Measurements from ENCODE around the gene MIS18BP1. TPM values are rescaled to one million over a fixed set of nuclear protein-coding genes. Genes with fewer than 3 reads are reported as not detected.
"Not testable (repeated sequence)": the region's sequence is repeated elsewhere in the genome, so short reads cannot be mapped to it uniquely, and the experiment has no call there.

The MIS18BP1 gene
- polyA plus RNA-seq (2011; rRNA removed): 8.3 and 13.9 TPM in 2 replicates
- polyA minus RNA-seq (2011; rRNA and poly(A)+ RNA removed): 3.4 and 5.6 TPM in 2 replicates

- CTCF ChIA-PET: interaction anchor here (0.7 to 2.0 kb wide), 6 partner anchors 14 to 357 kb away, joined by 3 to 7 read pairs (median 3); a partner anchor contains a TSS
These were observed at the start of gene MIS18BP1 for GRCh38 chr14:45253070-45253753. MIS18BP1 (minus strand) TSS chr14:45253202; CDS start chr14:45247286, 5,916 bp downstream.

GRCh38 chr14:45298423-45299117, 45.6 kb upstream of the MIS18BP1 start:
- DNase-seq (ENCODE audit: low read depth): no peak
- ChIA-PET CTCF (interaction anchor here (0.6 to 0.7 kb wide), 3 partner anchors 15 to 766 kb away, joined by 3 to 4 read pairs (median 3); no protein-coding TSS in a partner anchor), POLR2A (no interaction called here)
- H3K36me3 ChIP-seq (ENCODE audit: control insufficient read depth, insufficient read depth, low read length): no peaks in the 10 kb centered on the region
- no peak overlapping the region for H3K4me3 ChIP-seq (ENCODE audit: low read depth, low read length)
- H3K27me3 ChIP-seq (ENCODE audit: control insufficient read depth, insufficient read depth, low read length): no peaks in the 10 kb centered on the region
- TF ChIP-seq, protein P1, sequence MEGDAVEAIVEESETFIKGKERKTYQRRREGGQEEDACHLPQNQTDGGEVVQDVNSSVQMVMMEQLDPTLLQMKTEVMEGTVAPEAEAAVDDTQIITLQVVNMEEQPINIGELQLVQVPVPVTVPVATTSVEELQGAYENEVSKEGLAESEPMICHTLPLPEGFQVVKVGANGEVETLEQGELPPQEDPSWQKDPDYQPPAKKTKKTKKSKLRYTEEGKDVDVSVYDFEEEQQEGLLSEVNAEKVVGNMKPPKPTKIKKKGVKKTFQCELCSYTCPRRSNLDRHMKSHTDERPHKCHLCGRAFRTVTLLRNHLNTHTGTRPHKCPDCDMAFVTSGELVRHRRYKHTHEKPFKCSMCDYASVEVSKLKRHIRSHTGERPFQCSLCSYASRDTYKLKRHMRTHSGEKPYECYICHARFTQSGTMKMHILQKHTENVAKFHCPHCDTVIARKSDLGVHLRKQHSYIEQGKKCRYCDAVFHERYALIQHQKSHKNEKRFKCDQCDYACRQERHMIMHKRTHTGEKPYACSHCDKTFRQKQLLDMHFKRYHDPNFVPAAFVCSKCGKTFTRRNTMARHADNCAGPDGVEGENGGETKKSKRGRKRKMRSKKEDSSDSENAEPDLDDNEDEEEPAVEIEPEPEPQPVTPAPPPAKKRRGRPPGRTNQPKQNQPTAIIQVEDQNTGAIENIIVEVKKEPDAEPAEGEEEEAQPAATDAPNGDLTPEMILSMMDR (IDR thresholded peaks at IDR 0.05; ENCODE audit: insufficient read depth, low read depth, low read length): no peak

More at GRCh38 chr14:45253070-45253753, at the start of gene MIS18BP1:
- H3K4me3 ChIP-seq (ENCODE audit: low read depth, low read length): peak within 1 kb of the TSS; percentile 74
- TF ChIP-seq, protein P1 (IDR thresholded peaks at IDR 0.05; ENCODE audit: insufficient read depth, low read depth, low read length): peak; percentile 75
- H3K27me3 ChIP-seq (ENCODE audit: control insufficient read depth, insufficient read depth, low read length): no peaks in the 10 kb centered on the region
- H3K36me3 ChIP-seq (ENCODE audit: control insufficient read depth, insufficient read depth, low read length): no peaks in the 10 kb centered on the region
- peak; percentile 85 for DNase-seq (ENCODE audit: low read depth)
- POLR2A ChIA-PET: interaction anchor here (0.6 kb wide), 1 partner anchor 100 kb away, joined by 3 read pairs; no protein-coding TSS in a partner anchor

DNA sequence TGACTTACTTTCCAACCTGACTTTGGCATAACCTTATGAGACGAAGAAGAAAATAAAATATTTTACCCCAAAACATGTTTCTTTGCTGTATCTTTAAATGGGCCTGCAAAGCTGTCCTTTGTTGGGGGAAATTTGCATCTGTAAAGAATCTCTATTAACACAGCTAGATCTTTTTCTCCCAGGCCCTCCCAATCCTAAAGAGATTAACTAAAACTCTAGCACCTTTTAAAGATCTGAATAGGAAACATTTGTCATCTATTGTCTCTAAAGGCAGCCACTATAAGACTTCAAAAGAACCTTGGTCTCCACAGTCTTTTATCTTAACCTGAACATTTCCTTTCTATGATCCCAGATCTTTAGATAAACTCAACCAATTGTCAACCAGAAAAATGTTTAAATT, 41.8 kb upstream of the MIS18BP1 start:
- H3K4me3 ChIP-seq (ENCODE audit: low read depth, low read length); DNase-seq (ENCODE audit: low read depth); H3K27me3 ChIP-seq (ENCODE audit: control insufficient read depth, insufficient read depth, low read length); H3K36me3 ChIP-seq (ENCODE audit: control insufficient read depth, insufficient read depth, low read length); CTCF ChIA-PET; POLR2A ChIA-PET: not testable (repeated sequence)

DNA sequence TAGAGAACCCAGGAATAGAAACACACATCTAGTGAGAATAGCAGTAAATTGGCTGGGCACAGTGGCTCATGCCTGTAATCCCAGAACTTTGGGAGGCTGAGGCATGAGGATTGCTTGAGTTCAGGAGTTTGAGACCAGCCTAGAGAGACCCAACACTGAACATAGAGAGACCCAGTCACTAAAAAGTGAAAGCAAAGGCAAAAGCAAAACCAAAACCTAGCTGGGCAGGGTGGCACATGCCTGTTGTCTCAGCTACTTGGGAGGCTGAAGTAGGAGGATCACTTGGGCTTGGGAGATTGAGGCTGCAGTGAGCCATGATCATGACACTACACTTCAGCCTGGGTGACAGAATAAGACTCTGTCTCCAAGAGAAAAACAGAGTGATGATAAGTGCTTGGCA, 37.5 kb upstream of the MIS18BP1 start:
- no peaks in the 10 kb centered on the region for H3K36me3 ChIP-seq (ENCODE audit: control insufficient read depth, insufficient read depth, low read length)
- TF ChIP-seq, protein P1 (IDR thresholded peaks at IDR 0.05; ENCODE audit: insufficient read depth, low read depth, low read length): no peak
- DNase-seq (ENCODE audit: low read depth): no peak
- no peak overlapping the region for H3K4me3 ChIP-seq (ENCODE audit: low read depth, low read length)
- ChIA-PET POLR2A (no interaction called here), CTCF (interaction anchor here (1.0 kb wide), 1 partner anchor 22 kb away, joined by 3 read pairs; no protein-coding TSS in a partner anchor)
- H3K27me3 ChIP-seq (ENCODE audit: control insufficient read depth, insufficient read depth, low read length): no peaks in the 10 kb centered on the region

GRCh38 chr14:45287610-45288009, 34.6 kb upstream of the MIS18BP1 start:
- no peak for DNase-seq (ENCODE audit: low read depth)
- ChIA-PET CTCF (no interaction called here), POLR2A (no interaction called here)
- no peaks in the 10 kb centered on the region for H3K36me3 ChIP-seq (ENCODE audit: control insufficient read depth, insufficient read depth, low read length)
- no peak overlapping the region for H3K4me3 ChIP-seq (ENCODE audit: low read depth, low read length)
- TF ChIP-seq, protein P1 (IDR thresholded peaks at IDR 0.05; ENCODE audit: insufficient read depth, low read depth, low read length): no peak
- no peaks in the 10 kb centered on the region for H3K27me3 ChIP-seq (ENCODE audit: control insufficient read depth, insufficient read depth, low read length)

Data from BJ (cell line).